Anterior cingulate cortex (tissue), 58 donors: ENCODE results near the gene B4GALT7.
"Not testable (repeated sequence)": the region's sequence is repeated elsewhere in the genome, so short reads cannot be mapped to it uniquely, and the experiment has no call there.

Experiments used
- DNase-seq, 58 donors: peaks; one replicate each; lab custom pipeline; 2025; lab: John Stamatoyannopoulos, UW

B4GALT7 gene, protein sequence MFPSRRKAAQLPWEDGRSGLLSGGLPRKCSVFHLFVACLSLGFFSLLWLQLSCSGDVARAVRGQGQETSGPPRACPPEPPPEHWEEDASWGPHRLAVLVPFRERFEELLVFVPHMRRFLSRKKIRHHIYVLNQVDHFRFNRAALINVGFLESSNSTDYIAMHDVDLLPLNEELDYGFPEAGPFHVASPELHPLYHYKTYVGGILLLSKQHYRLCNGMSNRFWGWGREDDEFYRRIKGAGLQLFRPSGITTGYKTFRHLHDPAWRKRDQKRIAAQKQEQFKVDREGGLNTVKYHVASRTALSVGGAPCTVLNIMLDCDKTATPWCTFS

DNA sequence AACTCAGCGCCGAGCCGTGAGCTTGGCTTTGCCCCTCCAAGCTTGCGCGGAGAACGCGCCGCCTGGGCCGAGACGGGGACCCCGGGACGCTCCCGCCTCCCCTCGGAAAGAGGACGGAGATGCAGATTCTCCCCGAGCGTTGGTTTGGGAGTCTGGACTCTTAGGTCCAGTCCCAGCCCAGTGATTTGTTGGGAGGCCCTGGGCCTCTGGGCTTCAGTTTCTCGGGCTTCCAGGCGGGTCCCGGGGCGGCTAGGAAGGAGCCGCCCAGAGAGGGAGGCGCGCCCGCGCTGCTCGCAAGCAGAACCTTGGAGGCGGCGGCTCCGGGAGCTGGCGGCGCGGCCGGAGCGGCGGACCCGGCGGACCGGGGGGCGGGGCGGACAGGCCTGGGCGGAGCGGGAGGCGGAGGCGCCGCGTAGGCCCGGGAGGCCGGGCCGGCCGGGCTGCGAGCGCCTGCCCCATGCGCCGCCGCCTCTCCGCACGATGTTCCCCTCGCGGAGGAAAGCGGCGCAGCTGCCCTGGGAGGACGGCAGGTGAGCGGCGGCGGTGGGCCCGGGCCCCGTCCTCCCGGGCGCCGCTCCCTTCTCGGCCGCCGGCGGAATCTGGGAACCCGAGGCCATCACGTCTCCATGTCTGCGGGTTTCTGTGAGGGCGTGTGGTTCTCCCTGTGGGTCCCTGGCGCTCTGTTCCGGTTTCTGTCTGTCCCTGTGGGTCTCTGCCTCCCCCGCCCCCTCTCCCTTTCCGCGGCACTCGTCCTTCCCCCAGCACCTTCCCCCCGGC is at the start of gene B4GALT7:
Gene B4GALT7, plus strand, starts transcription at position 402 of the 777 bp plus-strand sequence. Its CDS starts 79 bp downstream, at position 481.
- DNase-seq: peak; percentile 24 to 90 (median 72)

DNA sequence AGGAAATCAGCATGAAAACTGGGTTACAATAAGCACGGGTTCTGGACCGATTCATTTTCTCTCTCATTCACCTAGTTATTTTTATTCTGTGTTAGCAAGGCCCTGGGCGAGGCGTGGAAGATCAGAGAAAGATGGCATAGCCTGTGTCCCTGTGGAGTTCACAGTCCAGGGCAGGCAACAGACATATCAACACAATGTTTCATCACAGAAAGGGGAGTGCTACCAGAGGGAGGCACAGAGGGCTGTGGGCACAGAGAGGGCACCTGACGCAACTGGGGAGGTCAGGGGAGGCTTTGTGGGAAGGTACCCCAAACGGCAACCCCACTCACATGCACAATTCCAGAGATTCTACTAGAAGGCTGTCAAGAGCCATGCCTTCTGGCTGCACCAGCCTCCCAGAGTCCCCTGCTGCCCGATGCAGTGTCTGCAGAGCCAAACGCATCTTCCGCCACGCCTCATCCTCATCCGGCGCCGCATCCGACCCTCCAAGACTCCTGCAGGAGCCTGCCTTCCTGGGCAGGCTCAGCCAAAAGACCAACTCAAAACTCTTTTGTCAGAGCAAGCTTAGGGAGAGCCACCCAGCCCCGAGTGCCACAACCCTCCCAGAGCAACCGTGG is 47.0 kb upstream of the B4GALT7 start:
- peak in 28 of 58 donors; percentile 3 to 74 (median 18) for DNase-seq

DNA sequence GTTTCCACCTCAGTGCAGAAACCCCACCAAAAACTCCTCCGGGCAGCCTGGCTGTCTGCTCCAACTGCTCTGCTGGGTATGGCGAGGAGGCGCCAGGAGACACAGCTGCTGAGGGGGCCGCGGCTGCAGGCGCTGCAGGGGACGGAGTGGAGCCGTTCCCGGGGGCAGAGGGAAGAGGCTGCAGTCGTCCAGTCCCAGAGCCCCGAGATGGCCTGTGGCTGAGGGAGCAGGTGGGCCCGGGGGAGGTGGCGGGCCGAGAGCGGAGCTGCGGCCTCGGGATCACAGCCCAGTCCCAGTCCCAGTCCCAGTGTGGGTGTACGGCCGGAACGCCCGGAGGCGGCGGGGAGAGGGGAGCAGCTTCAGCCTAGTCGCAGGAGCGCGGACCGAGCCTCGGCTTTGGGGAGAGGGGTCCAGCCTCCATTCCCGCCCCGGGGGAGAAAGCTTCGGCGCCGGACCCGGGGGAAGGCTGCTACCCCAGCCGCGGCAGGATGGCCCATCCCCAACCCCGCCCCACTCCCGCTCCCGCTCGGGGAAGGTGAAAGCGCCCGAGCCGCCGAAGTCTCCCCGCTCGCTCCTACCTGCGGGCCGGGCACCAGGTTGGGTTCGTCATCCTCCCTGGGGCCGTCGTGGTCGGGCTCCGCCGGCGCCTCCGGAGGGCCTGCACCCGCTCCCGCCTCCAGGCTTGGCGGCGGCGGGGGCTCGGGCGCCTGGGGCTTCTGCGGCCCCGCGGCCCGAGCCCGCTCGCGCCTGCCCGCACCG is 46.1 kb upstream of the B4GALT7 start:
- DNase-seq: peak in 27 of 58 donors; percentile 22 to 64 (median 46)

DNA sequence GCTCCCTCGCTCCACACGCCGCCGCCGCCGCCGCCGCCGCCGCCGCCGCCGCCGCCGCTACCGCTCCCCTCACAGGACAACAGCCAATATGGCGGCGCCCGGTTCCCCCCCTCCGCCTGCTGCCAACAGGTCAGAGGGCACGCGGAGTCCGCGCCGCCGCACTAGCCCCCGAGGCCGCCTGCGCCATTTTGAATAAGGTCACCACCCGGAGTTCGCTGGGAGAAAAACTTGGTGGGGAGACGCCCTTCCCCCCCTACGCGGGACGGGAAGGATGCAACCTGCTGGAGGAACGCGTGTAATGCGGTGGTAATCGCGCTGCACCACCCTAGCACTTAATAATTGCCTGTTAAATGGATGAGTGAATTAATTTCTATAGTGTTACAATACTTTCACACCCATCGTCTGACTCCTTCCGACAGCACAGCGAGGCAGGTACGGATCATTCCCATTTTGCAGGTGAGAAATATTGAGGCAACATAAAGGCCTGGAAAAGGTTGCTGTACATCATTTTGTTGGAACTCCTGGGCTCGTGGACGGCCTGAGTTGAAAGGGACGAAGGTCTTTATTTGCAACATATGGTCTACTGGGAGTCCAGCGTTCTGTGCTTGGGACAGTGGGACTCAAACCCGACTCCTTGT is 45.3 kb upstream of the B4GALT7 start, which contains the start of gene FAM193B:
Gene FAM193B, minus strand, starts transcription at position 90 of the 638 bp plus-strand sequence. CDS start 105 bp downstream, outside the sequence.
- DNase-seq: peak; percentile 44 to 97 (median 88)

DNA sequence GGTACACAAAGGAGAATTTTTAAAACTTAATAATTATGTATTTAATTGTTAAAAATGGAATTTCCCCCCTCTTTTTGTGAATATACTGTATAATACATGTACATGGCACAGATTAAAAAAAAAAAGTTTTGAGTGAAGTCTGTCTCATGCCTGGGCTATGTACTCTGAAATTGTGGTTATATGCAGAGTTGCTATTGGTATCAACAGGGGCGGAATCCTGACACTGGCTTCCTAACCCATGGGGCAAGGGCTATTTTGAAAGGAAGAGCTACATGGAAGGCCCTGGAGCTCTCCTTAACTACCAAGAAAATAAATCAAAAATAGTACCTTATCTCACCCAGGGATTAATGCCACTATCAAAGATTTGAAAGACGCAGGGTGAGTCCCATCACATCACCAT is 44.7 kb upstream of the B4GALT7 start:
- no peak for DNase-seq

DNA sequence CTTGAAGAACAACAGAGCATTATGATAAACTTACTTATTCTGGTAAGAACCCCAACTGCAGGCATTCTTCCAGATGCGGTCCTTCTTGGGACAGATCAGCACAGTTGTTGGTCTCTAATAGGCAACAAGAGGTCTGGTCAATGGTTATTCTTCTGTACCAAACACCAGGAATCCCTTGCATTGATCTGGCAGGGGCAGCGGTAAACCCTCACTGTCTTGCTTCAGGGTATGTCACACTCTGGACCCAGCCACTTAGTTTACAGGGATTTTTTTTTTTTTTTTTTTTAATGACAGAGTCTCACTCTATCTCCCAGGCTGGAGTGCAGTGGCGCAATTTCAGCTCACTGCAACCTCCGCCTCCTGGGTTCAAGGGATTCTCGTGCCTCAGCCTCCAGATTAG is 44.3 kb upstream of the B4GALT7 start:
- no peak for DNase-seq

DNA sequence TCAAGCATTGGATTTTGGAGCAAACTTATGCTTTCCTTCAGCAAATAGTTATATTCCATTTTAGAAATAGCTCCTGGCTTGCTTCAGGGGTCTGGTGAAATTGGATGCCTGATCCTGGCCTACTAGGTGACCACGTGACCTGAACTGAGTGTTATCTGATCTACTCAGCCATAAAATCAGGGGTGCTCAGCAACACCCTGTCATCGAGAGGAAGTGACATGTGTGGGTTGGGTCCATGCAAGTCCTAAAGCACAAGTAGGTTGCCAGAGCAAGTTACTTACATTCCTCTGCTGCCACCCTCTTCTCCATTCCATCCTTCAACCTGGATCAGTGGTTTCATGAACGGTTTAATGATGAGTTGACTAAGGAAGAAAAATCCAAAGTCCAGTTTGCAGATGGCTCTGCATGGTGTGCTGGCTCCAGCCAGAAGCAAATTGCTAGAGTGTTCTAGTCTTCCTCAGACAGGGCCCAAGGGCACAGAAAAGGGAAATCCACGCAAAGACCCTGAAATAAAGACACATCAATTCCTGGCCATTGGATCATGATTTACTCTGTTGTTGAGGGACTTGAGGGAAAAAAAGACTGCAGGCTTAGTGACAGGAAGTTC is 42.8 kb upstream of the B4GALT7 start:
- no peak for DNase-seq

DNA sequence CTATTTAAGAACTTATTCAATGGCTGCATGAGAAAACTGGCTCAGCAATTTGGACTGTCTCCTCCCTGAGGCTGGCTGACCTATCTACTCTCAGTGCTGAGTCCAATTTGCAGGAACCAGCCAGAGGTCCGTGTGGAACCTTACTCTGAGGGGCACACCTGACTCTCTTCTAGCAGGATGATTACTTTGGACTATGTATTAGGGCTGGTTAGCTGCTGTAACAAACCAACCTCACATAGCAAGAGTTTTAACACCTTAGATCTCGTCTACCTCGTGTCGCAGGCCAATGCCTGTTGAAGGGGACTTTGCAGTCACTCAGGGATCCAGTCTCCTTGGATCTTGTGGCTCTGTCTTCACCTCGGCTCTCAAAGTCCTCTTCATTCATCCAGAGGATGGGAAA is 42.1 kb upstream of the B4GALT7 start:
- no peak for DNase-seq

DNA sequence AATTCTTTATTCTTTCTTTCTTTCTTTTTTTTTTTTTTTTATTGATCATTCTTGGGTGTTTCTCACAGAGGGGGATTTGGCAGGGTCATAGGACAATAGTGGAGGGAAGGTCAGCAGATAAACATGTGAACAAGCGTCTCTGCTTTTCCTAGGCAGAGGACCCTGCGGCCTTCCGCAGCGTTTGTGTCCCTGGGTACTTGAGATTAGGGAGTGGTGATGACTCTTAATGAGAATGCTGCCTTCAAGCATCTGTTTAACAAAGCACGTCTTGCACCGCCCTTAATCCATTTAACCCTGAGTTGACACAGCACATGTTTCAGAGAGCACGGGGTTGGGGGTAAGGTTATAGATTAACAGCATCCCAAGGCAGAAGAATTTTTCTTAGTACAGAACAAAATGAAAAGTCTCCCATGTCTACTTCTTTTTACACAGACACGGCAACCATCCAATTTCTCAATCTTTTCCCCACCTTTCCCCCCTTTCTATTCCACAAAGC is 40.4 kb upstream of the B4GALT7 start:
- not testable (repeated sequence) for DNase-seq

DNA sequence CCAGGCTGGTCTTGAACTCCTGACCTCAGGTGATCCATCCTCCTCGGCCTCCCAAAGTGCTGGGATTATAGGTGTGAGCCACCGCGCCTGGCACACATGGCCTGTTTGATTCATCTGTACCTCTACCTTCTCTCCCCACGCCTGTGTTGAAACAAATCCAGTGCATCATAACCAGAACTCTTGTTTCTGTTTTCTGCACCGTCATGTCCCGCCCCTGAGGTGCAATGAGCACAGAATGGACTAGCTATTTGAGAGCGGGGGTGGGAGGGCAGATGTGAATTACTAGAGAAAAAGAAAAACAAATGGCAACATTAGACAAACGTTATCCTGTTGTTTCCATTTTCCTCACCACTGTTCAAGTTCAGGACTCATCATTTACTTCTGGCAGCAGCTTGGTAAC is 34.9 kb upstream of the B4GALT7 start:
- DNase-seq: no peak

DNA sequence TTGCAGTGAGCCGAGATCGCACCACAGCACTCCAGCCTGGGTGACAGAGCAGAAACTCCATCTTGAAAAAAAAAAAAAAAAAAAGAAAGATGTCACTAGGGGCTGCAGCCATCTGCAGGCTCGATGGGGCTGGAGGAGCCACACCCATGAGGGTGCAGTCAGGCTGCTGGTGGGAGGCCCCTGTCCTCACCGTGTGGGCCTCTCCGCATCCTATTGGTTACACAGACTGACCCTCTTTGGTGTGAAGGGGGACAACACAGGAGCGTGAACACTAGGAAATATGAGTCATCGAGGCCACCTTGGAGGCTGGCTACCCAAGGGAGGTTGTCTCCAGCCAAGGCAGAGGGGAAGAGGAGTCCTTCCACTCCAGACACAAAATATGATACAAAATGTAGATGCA is 31.6 kb upstream of the B4GALT7 start:
- no peak for DNase-seq

DNA sequence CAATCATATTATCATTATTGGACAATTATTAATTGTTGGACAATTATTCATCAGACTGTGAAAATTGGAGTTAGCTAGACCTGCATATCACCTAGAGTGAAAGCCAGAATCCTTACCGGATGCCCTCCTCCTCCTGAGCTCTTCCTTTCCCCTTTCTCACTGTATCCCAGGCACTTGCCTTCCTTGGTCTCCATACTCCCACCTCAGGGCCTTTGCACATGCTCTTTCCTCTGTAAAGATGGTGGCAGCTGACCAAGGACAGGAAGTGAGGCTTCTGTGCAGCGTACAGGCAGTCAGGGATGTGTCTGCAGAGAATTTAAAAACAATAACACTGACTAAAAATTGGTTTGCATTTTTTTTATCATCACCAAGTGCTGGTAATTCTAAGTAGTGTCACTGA is 30.0 kb upstream of the B4GALT7 start:
- DNase-seq: no peak

DNA sequence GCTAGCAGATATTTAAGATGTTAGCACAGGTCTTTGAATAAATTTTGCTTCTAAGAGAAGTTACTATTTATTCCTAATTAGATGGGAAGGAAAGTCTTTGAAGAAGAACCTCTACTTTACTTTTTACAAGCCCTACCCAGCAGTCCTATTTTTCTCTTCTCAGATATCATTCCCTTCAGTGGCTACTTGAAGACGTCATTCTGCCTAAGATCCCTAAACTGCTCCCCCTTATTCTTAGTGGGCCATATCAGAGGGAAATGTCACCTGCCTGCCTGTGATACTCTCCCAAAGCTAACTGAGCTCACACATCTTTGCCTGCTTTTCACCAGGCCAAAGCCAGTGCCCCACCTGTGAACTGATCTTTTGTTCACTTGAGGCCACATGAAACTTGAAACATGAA is 24.4 kb upstream of the B4GALT7 start:
- DNase-seq: no peak

DNA sequence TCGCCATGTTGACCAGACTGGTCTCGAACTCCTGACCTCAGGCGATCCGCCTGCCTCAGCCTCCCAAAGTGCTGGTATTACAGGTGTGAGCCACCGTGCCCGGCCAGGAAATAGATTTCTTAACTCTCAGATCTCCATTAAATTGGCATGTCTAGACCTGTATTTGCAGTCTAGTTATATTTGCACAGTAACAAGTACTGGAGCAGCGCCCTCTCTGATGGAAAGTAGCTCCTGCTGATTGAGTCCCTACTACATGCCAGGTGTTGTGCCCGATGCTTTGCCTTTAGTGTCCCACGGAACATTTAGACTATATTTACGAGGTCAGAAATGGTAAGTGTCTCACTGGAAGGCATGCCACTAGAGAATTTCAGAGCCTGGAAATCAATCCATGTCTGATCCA is 23.8 kb upstream of the B4GALT7 start:
- DNase-seq: no peak

DNA sequence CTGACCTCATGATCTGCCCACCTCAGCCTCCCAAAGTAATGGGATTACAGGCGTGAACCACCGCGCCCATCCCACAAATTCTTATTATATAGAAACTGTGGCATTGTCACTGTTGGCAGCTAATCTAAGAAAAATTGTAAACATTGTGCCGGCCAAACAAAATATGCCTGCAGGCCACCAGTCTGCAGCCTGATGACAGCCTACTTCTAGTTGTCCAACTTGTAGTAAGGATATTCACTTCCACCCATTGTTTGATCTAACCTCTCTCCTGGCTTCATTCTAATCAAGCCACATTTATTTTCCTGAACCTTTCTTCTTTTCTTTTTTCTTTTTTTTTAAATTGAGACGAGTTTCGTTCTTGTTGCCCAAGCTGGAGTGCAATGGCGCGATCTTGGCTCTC is 21.6 kb upstream of the B4GALT7 start:
- no peak for DNase-seq

DNA sequence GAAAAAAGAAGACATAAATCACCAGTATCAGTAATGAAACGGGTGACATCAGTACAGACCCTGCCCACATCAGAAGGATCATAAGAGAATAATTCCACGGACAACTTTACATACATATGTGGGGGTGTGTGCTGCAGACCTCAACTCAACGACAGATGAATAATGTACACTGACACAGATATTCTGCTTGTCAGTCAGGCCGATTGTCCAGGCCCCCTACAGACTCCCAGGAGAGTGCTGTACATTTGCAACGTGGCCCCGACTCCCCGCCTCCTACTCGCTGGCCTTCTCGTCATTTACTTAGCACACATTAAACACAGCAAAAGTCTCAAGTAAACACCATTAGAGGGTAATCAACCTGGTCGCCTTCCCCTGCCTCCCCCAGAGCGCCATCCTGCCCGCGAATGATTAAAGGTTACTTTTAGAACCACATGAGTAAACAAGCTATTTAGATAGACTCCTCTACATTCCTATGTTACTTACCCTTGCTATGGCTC is 11.5 kb upstream of the B4GALT7 start:
- no peak for DNase-seq

DNA sequence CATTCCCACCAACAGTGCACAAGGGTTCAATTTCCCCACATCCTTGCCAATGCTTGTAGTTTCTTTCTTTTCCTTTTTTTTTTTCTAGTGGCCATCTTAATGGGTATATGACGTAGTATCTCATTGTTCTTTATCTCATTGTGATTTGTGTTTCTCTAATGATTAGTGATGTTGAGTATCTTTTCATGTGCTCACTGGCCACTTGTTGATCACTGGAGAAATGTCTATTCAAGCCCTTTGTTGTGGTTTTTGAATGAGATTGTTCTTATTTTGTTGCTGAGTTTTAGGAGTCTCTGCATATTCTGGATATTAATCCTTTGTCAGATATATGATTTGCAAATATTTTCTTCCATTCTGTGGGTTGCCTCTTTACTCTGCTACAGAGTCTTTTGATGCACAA is 9.5 kb upstream of the B4GALT7 start:
- no peak for DNase-seq

DNA sequence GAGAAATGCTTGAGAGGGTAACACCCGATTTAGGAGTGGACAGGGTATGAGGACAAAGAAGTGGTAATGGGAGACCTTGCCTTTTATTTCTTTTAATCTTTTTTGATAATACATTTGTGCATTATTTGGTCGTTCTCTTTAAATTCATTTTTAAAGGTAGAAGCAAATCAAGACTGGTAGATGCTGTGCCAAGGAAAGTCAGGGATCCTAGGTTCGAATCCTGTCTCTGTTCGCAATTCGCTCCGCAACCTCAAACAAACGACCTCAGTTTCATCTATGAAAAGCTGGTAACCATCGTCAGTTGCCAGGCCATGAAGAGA is 8.3 kb upstream of the B4GALT7 start:
- no peak for DNase-seq
